Sigmoid colon (tissue), 7 donors: ENCODE data around the gene REC8. TPM values are rescaled to one million over a fixed set of nuclear protein-coding genes. Genes with fewer than 3 reads are reported as not detected.

Experiments
- DNase-seq: peaks from one replicate; pipeline ENCODE4 v3.0.0-alpha.2; 2019
- H3K27ac ChIP-seq, 4 donors: fragments of 200-600 bp; sonication (generic); one replicate each; pipeline ENCODE4 v1.5.1; 2016 to 2019; ENCODE audit warnings: mild to moderate bottlenecking in 1 of 4
- H3K27me3 ChIP-seq, 3 donors: fragments of 200-600 bp; sonication (generic); one replicate each; pipeline ENCODE4 v1.5.1; 2019; ENCODE audit warnings: mild to moderate bottlenecking in 1 of 3
- H3K36me3 ChIP-seq, 4 donors: fragments of 200-600 bp; sonication (generic); one replicate each; pipeline ENCODE4 v1.5.1; 2016 to 2019
- H3K4me1 ChIP-seq, 4 donors: fragments of 200-600 bp; sonication (generic); one replicate each; pipeline ENCODE4 v1.5.1; 2017 to 2019
- H3K4me3 ChIP-seq, 4 donors: fragments of 200-600 bp; sonication (generic); one replicate each; pipeline ENCODE4 v1.5.1; 2017 to 2019; ENCODE audit warnings: mild to moderate bottlenecking in 2 of 4, moderate library complexity in 1 of 4
- H3K9me3 ChIP-seq, 4 donors: fragments of 200-600 bp in 3 of 4; sonication (generic) in 3 of 4; one replicate each; pipeline versions ENCODE4 v1.5.1 to v1.6.1; 2013 to 2019
- CTCF ChIP-seq, 4 experiments: fragments of 450-650 bp in 3 of 4; fragments of 200-600 bp in 1 of 4; IDR thresholded peaks; one replicate each; pipeline ENCODE4 v1.5.1; 2016 to 2019; ENCODE audit warnings: antibody characterized with exemption in 4 of 4, mild to moderate bottlenecking in 3 of 4, moderate library complexity in 2 of 4
- EP300 ChIP-seq, 4 donors: sonication (generic); formaldehyde crosslinking; IDR thresholded peaks; one replicate each; pipeline ENCODE4 v1.6.1; 2017; ENCODE audit warnings: antibody characterized with exemption in 4 of 4
- POLR2A ChIP-seq, 2 donors: fragments of 450-650 bp; IDR thresholded peaks; one replicate each; pipeline ENCODE4 v1.6.1; 2016; ENCODE audit warnings: antibody characterized with exemption in 2 of 2, mild to moderate bottlenecking in 2 of 2, moderate library complexity in 2 of 2
- POLR2AphosphoS5 ChIP-seq, 4 donors: sonication (generic); formaldehyde crosslinking; IDR thresholded peaks; one replicate each; pipeline ENCODE4 v1.6.1; 2017; ENCODE audit warnings: antibody characterized with exemption in 4 of 4
- WGBS, 2 donors: extraction: QIAGEN DNeasy Blood & Tissue Kit; methylation state at CpG; one replicate each; pipeline ENCODE4 v1.1.7; 2013; 5-methylcytosine and 5-hydroxymethylcytosine counted together
- intact Hi-C: fragments of 100-400 bp; cut with DNase I; formaldehyde crosslinking; loops from one replicate; pipeline ENCODE4 v1.15.1; 2023
- polyA plus RNA-seq, 3 donors: library from polyadenylated mRNA; stranded (reverse); fragments of 200-250 nt; gene quantifications; one replicate each; pipeline ENCODE4 v1.2.3, GENCODE V29; 2013
- total RNA-seq, 4 donors: library from RNA; depleted of rRNA; stranded (reverse); fragments of >200 nt; gene quantifications; one replicate each; pipeline ENCODE4 v1.1.0, GENCODE V29; 2016
- donor health status: healthy with polysubstance abuse.
- donor health status: Bipolar disorder and iron deficiency.
- donor health status: healthy.

Gene REC8
- total and polyA plus RNA-seq, 7 donors: 1.8 to 24.1 (median 6.4) TPM

GRCh38 chr14:24182110-24182882 is 10.4 kb downstream of the REC8 start:
- Histone ChIP-seq H3K27me3 (no peaks in the 10 kb centered on the region), H3K27ac (peak overlapping the region in 2 of 4 donors; percentile 88 to 93), H3K9me3 (no peaks in the 10 kb centered on the region), H3K4me1 (peaks cover 0 to 25% (median 22%) of the 10 kb centered on the region in 4 donors), H3K4me3 (no peak overlapping the region), H3K36me3 (peaks cover 0 to 80% (median 42%) of the 10 kb centered on the region in 4 donors)
- 91 to 92% methylated on average over 14 of the region's 14 CpGs for WGBS, 2 donors
- intact Hi-C loops: no loop called here
- no peak for DNase-seq
- TF ChIP-seq POLR2A (IDR thresholded peaks at IDR 0.05) (no peak), CTCF (IDR thresholded peaks at IDR 0.05) (no peak), EP300 (IDR thresholded peaks at IDR 0.05) (no peak), POLR2AphosphoS5 (IDR thresholded peaks at IDR 0.05) (no peak)

GRCh38 chr14:24183014-24183481 is 11.2 kb downstream of the REC8 start:
- Histone ChIP-seq H3K9me3 (no peaks in the 10 kb centered on the region), H3K36me3 (peaks cover 0 to 74% (median 42%) of the 10 kb centered on the region in 4 donors), H3K27me3 (no peaks in the 10 kb centered on the region), H3K4me3 (no peak overlapping the region), H3K4me1 (peaks cover 0 to 32% (median 30%) of the 10 kb centered on the region in 4 donors), H3K27ac (no peak overlapping the region)
- DNase-seq: no peak
- intact Hi-C loops: no loop called here
- WGBS, 2 donors: 95% methylated on average over 15 of the region's 15 CpGs
- TF ChIP-seq POLR2A (IDR thresholded peaks at IDR 0.05) (no peak), CTCF (IDR thresholded peaks at IDR 0.05) (no peak), POLR2AphosphoS5 (IDR thresholded peaks at IDR 0.05) (no peak), EP300 (IDR thresholded peaks at IDR 0.05) (no peak)

- no peak for TF ChIP-seq POLR2AphosphoS5 (IDR thresholded peaks at IDR 0.05)
- no peak for TF ChIP-seq CTCF (IDR thresholded peaks at IDR 0.05)
- TF ChIP-seq EP300 (IDR thresholded peaks at IDR 0.05): no peak
- no peak for TF ChIP-seq POLR2A (IDR thresholded peaks at IDR 0.05)
- H3K27me3 ChIP-seq: no peaks in the 10 kb centered on the region
- intact Hi-C loops: no loop called here
- 89 to 91% methylated on average over 19 of the region's 19 CpGs for WGBS, 2 donors
- H3K4me3 ChIP-seq: no peak overlapping the region
- no peak overlapping the region for H3K27ac ChIP-seq
- DNase-seq: no peak
- peaks cover 0 to 64% (median 36%) of the 10 kb centered on the region in 4 donors for H3K36me3 ChIP-seq
- H3K4me1 ChIP-seq: peaks cover 0 to 38% (median 33%) of the 10 kb centered on the region in 4 donors
- H3K9me3 ChIP-seq: no peaks in the 10 kb centered on the region
These were observed 12.5 kb downstream of the REC8 start for GRCh38 chr14:24184104-24184970.

GRCh38 chr14:24185026-24185425 is 13.1 kb downstream of the REC8 start:
- intact Hi-C loops: no loop called here
- H3K4me3 ChIP-seq: no peak overlapping the region
- H3K9me3 ChIP-seq: no peaks in the 10 kb centered on the region
- H3K4me1 ChIP-seq: peaks cover 0 to 31% (median 26%) of the 10 kb centered on the region in 4 donors
- DNase-seq: no peak
- TF ChIP-seq EP300 (IDR thresholded peaks at IDR 0.05) (no peak), POLR2A (IDR thresholded peaks at IDR 0.05) (no peak), POLR2AphosphoS5 (IDR thresholded peaks at IDR 0.05) (no peak)
- no peak overlapping the region for H3K27ac ChIP-seq
- H3K36me3 ChIP-seq: peaks cover 0 to 65% (median 36%) of the 10 kb centered on the region in 4 donors
- H3K27me3 ChIP-seq: no peaks in the 10 kb centered on the region
- WGBS, 2 donors: 96 to 97% methylated on average over 7 of the region's 7 CpGs

- Histone ChIP-seq H3K27ac (no peak overlapping the region), H3K9me3 (no peaks in the 10 kb centered on the region), H3K4me3 (no peak overlapping the region), H3K36me3 (peaks cover 0 to 65% (median 36%) of the 10 kb centered on the region in 4 donors), H3K27me3 (no peaks in the 10 kb centered on the region), H3K4me1 (peaks cover 0 to 24% (median 19%) of the 10 kb centered on the region in 4 donors)
- no peak for TF ChIP-seq POLR2A (IDR thresholded peaks at IDR 0.05)
- no peak for TF ChIP-seq POLR2AphosphoS5 (IDR thresholded peaks at IDR 0.05)
- TF ChIP-seq EP300 (IDR thresholded peaks at IDR 0.05): no peak
- TF ChIP-seq CTCF (IDR thresholded peaks at IDR 0.05): no peak
- 95 to 96% methylated on average over 11 of the region's 11 CpGs for WGBS, 2 donors
- intact Hi-C loops: no loop called here
- no peak for DNase-seq
These were observed 13.9 kb downstream of the REC8 start for GRCh38 chr14:24185741-24186140.
